Esophagus muscularis mucosa (tissue), 4 donors: ENCODE results near the gene SQSTM1. TPM values are rescaled to one million over a fixed set of nuclear protein-coding genes. Genes with fewer than 3 reads are reported as not detected.
A peak's percentile ranks its signal among the peaks of the same experiment; 100 is the strongest.

Experiments
- DNase-seq: peaks from one replicate; pipeline ENCODE4 v3.0.0-alpha.2; 2017; ENCODE audit errors: extremely low spot score
- H3K27ac ChIP-seq, 4 donors: fragments of 200-600 bp; sonication (generic); replicated peaks in 1 of 4; 1 replicate in 3 of 4; 2 replicates in 1 of 4; pipeline ENCODE4 v1.5.1; 2016 to 2019; ENCODE audit warnings: mild to moderate bottlenecking in 1 of 4
- H3K27me3 ChIP-seq, 4 donors: fragments of 200-600 bp; sonication (generic); one replicate each; pipeline versions ENCODE4 v1.5.1 to v1.6.0; 2016 to 2019
- H3K36me3 ChIP-seq, 4 donors: fragments of 200-600 bp; sonication (generic); one replicate each; pipeline ENCODE4 v1.5.1; 2016 to 2019
- H3K4me1 ChIP-seq, 4 donors: fragments of 200-600 bp; sonication (generic); one replicate each; pipeline ENCODE4 v1.5.1; 2016 to 2019
- H3K4me3 ChIP-seq, 4 donors: fragments of 200-600 bp; sonication (generic); 1 replicate in 2 of 4; 2 replicates in 2 of 4; pipeline ENCODE4 v1.5.1; 2016 to 2019; ENCODE audit warnings: mild to moderate bottlenecking in 4 of 4, moderate library complexity in 1 of 4
- H3K9me3 ChIP-seq, 4 donors: fragments of 200-600 bp; sonication (generic); 1 replicate in 3 of 4; 2 replicates in 1 of 4; pipeline ENCODE4 v1.5.1; 2016 to 2019
- CTCF ChIP-seq, 3 experiments: fragments of 200-600 bp in 2 of 3; fragments of 450-650 bp in 1 of 3; sonication (generic) in 2 of 3; IDR thresholded peaks; one replicate each; pipeline ENCODE4 v1.5.1; 2017 to 2019; ENCODE audit warnings: antibody characterized with exemption in 3 of 3, mild to moderate bottlenecking in 2 of 3, moderate library complexity in 1 of 3
- EP300 ChIP-seq: sonication (generic); formaldehyde crosslinking; IDR thresholded peaks from one replicate; pipeline ENCODE4 v1.6.1; 2017; ENCODE audit warnings: antibody characterized with exemption
- POLR2A ChIP-seq: fragments of 450-650 bp; IDR thresholded peaks from one replicate; pipeline ENCODE4 v1.6.1; 2017; ENCODE audit warnings: antibody characterized with exemption, moderate library complexity, mild to moderate bottlenecking, low read depth
- POLR2AphosphoS5 ChIP-seq, 2 donors: sonication (generic); formaldehyde crosslinking; IDR thresholded peaks; one replicate each; pipeline ENCODE4 v1.6.1; 2017; ENCODE audit warnings: antibody characterized with exemption in 2 of 2
- WGBS: methylation state at CpG from one replicate; pipeline ENCODE4 v1.1.5; 2018; 5-methylcytosine and 5-hydroxymethylcytosine counted together
- intact Hi-C: fragments of 100-400 bp; cut with DNase I; formaldehyde crosslinking; loops from one replicate; pipeline ENCODE4 v1.15.1; 2023
- total RNA-seq, 4 donors: library from RNA; depleted of rRNA; stranded (reverse); fragments of >200 nt; gene quantifications; one replicate each; pipeline versions ENCODE4 v1.1.0 to v1.2.1, GENCODE V29; 2016

The SQSTM1 gene
- total RNA-seq, 4 donors from 2014 or later = 333 to 453 (median 392) TPM

GRCh38 chr5:179793468-179794139, 27.1 kb upstream of the SQSTM1 start, which contains the start of gene LTC4S:
TSS of gene LTC4S (plus strand) at chr5:179793986. CDS start at chr5:179794081, 95 bp downstream.
- intact Hi-C loops = no loop called here
- H3K9me3 ChIP-seq = no peaks in the 10 kb centered on the region
- peaks cover 14 to 23% (median 15%) of the 10 kb centered on the region in 4 donors for H3K36me3 ChIP-seq
- H3K4me3 ChIP-seq = peak within 1 kb of the TSS; percentile 62 to 80 (median 72)
- no peak for TF ChIP-seq EP300
- TF ChIP-seq CTCF (IDR thresholded peaks at IDR 0.05) = no peak
- no peak for TF ChIP-seq POLR2A
- peak; percentile 39 to 46 for TF ChIP-seq POLR2AphosphoS5 (IDR thresholded peaks at IDR 0.05)
- 40% methylated on average over 7 of the region's 19 CpGs for WGBS
- H3K27ac ChIP-seq = peak within 1 kb of the TSS; percentile 66 to 90 (median 84)
- no peak for DNase-seq
- H3K4me1 ChIP-seq = peaks cover 48 to 58% (median 55%) of the 10 kb centered on the region in 4 donors
- no peaks in the 10 kb centered on the region for H3K27me3 ChIP-seq

GRCh38 chr5:179794171-179794570, 26.5 kb upstream of the SQSTM1 start:
- intact Hi-C loops = no loop called here
- WGBS = 68% methylated on average over 3 of the region's 3 CpGs
- Histone ChIP-seq H3K4me3 (peak overlapping the region; percentile 31 to 80 (median 70)), H3K36me3 (peaks cover 19 to 28% (median 21%) of the 10 kb centered on the region in 4 donors), H3K4me1 (peaks cover 48 to 58% (median 55%) of the 10 kb centered on the region in 4 donors), H3K9me3 (no peaks in the 10 kb centered on the region), H3K27ac (peak overlapping the region; percentile 50 to 73 (median 66)), H3K27me3 (no peaks in the 10 kb centered on the region)
- no peak for DNase-seq
- no peak for TF ChIP-seq CTCF (IDR thresholded peaks at IDR 0.05)
- no peak for TF ChIP-seq POLR2AphosphoS5 (IDR thresholded peaks at IDR 0.05)
- no peak for TF ChIP-seq EP300
- no peak for TF ChIP-seq POLR2A

- intact Hi-C loops = no loop called here
- TF ChIP-seq POLR2AphosphoS5 (IDR thresholded peaks at IDR 0.05) (no peak), CTCF (IDR thresholded peaks at IDR 0.05) (no peak), EP300 (no peak), POLR2A (no peak)
Observed at GRCh38 chr5:179794575-179794974, 26.1 kb upstream of the SQSTM1 start.

GRCh38 chr5:179795049-179795862, 25.4 kb upstream of the SQSTM1 start:
- H3K9me3 ChIP-seq = no peaks in the 10 kb centered on the region
- peak overlapping the region; percentile 62 to 80 (median 72) for H3K4me3 ChIP-seq
- H3K36me3 ChIP-seq = peaks cover 30 to 39% (median 32%) of the 10 kb centered on the region in 4 donors
- peak overlapping the region; percentile 79 to 90 (median 84) for H3K27ac ChIP-seq
- H3K27me3 ChIP-seq = no peaks in the 10 kb centered on the region
- TF ChIP-seq POLR2A (no peak), POLR2AphosphoS5 (IDR thresholded peaks at IDR 0.05) (no peak), CTCF (IDR thresholded peaks at IDR 0.05) (no peak), EP300 (no peak)
- intact Hi-C loops = loop anchor here (5.0 kb wide), 2 partner anchors 33 to 138 kb away; no protein-coding TSS in a partner anchor
- H3K4me1 ChIP-seq = peaks cover 48 to 58% (median 55%) of the 10 kb centered on the region in 4 donors
- WGBS = 53% methylated on average over 8 of the region's 53 CpGs
- no peak for DNase-seq

More at GRCh38 chr5:179794575-179794974, 26.1 kb upstream of the SQSTM1 start:
- Histone ChIP-seq H3K4me3 (peak overlapping the region; percentile 62 to 80 (median 72)), H3K9me3 (no peaks in the 10 kb centered on the region), H3K27ac (peak overlapping the region; percentile 66 to 90 (median 84)), H3K36me3 (peaks cover 24 to 32% (median 25%) of the 10 kb centered on the region in 4 donors), H3K27me3 (no peaks in the 10 kb centered on the region), H3K4me1 (peaks cover 48 to 58% (median 55%) of the 10 kb centered on the region in 4 donors)
- no CpG with 5 or more reads among the region's 3 CpGs for WGBS
- no peak for DNase-seq
